Heart left ventricle (tissue), 16 donors: ENCODE data around the gene CSNK1D. TPM values are rescaled to one million over a fixed set of nuclear protein-coding genes. Genes with fewer than 3 reads are reported as not detected.

Experiments
- ATAC-seq, 4 donors: fragments of 200-7000 bp; cut with Tn5 transposase; one replicate each; pipeline ENCODE4 v1.9.1; 2020 to 2022; ENCODE audit warnings: moderate library complexity in 4 of 4, mild to moderate bottlenecking in 3 of 4, moderate number of reproducible peaks in 1 of 4
- DNase-seq, 5 donors: peaks; one replicate each; pipeline ENCODE4 v3.0.0-alpha.2; 2020
- H3K27ac ChIP-seq, 12 donors: fragments of 200-600 bp; sonication (generic) in 4 of 12; one replicate each; pipeline versions ENCODE4 v1.5.0 to v1.8.0; 2016 to 2022; ENCODE audit warnings: mild to moderate bottlenecking in 2 of 12
- H3K27me3 ChIP-seq, 9 donors: fragments of 200-600 bp; sonication (generic) in 2 of 9; one replicate each; pipeline versions ENCODE4 v1.5.1 to v1.8.0; 2016 to 2022; ENCODE audit warnings: mild to moderate bottlenecking in 3 of 9
- H3K36me3 ChIP-seq, 9 donors: fragments of 200-600 bp; sonication (generic) in 2 of 9; one replicate each; pipeline versions ENCODE4 v1.5.0 to v1.8.0; 2018 to 2022; ENCODE audit warnings: mild to moderate bottlenecking in 2 of 9
- H3K4me1 ChIP-seq, 12 donors: fragments of 200-600 bp; sonication (generic) in 4 of 12; one replicate each; pipeline versions ENCODE4 v1.5.0 to v1.8.0; 2016 to 2022; ENCODE audit warnings: mild to moderate bottlenecking in 3 of 12
- H3K4me3 ChIP-seq, 12 donors: fragments of 200-600 bp; sonication (generic) in 4 of 12; one replicate each; pipeline versions ENCODE4 v1.5.0 to v1.8.0; 2017 to 2022; ENCODE audit warnings: mild to moderate bottlenecking in 9 of 12, moderate library complexity in 4 of 12
- H3K9me3 ChIP-seq, 12 donors: fragments of 200-600 bp; sonication (generic) in 4 of 12; one replicate each; pipeline versions ENCODE4 v1.5.0 to v1.8.0; 2016 to 2022; ENCODE audit warnings: mild to moderate bottlenecking in 1 of 12
- POLR2A ChIP-seq, 2 donors: fragments of 450-650 bp; IDR thresholded peaks; one replicate each; pipeline ENCODE4 v1.6.1; 2017; ENCODE audit warnings: antibody characterized with exemption in 2 of 2, mild to moderate bottlenecking in 2 of 2, moderate library complexity in 2 of 2
- WGBS, 4 donors: extraction: QIAGEN DNeasy Blood & Tissue Kit in 2 of 4; methylation state at CpG; one replicate each; pipeline versions ENCODE4 v1.1.5 to v1.1.7; 2013 to 2018; 5-methylcytosine and 5-hydroxymethylcytosine counted together
- intact Hi-C, 10 donors: fragments of 100-400 bp; cut with DNase I; formaldehyde crosslinking; loops; one replicate each; pipeline versions ENCODE4 v1.11.1 to v1.14.2; 2022
- polyA plus RNA-seq, 2 donors: library from polyadenylated mRNA; stranded (reverse); fragments of 200-250 nt; gene quantifications; one replicate each; pipeline ENCODE4 v1.2.3, GENCODE V29; 2013
- total RNA-seq, 9 donors: library from RNA; depleted of rRNA in 2 of 9; stranded (reverse); fragments of >200 nt in 2 of 9; fragmentation: NEBNext Ultra II Directional in 3 of 9; extraction: Animal tissue kit (Norgen Biotek cat#: 25700) in 3 of 9; gene quantifications; one replicate each; pipeline versions ENCODE4 v1.1.0 to v1.2.4, GENCODE V29; 2016 to 2023
- TF ChIP-seq, protein P1 (sequence below), 12 donors: fragments of 200-600 bp; sonication (generic) in 4 of 12; IDR thresholded peaks; one replicate each; pipeline versions ENCODE4 v1.5.0 to v1.8.0; 2018 to 2022; ENCODE audit warnings: antibody characterized with exemption in 12 of 12, mild to moderate bottlenecking in 5 of 12
- donor health status: ischemic (EF 13 %, LVEDD 7.1; RV severe dilation, severe dysfunction).
- donor health status: healthy with polysubstance abuse.
- donor health status: DM: no; HTN: yes; CAD: no.
- donor health status: DM: no; HTN: no; CAD: no.
- donor health status: ischemic (EF 25% LVEDD 6.9; RV normal size, moderate dysfunction).
- donor health status: ischemic (EF 25% LVEDD 5.7; RV mildly dilated, moderate dysfunction).
- donor health status: healthy.
- donor health status: DM: yes; HTN: yes; CAD: no.
- donor health status: ischemic (EF 35%, LVEDD 5.7; RV mildly dilated, moderate dysfunction).
- donor health status: nonischemic (EF 11% LVEDD 7.7; RV severe dilation, severe dysfunction).
- donor health status: DM: yes; HTN: yes; CAD: no.
- donor health status: PGD.
- donor health status: ischemic (EF 29% LVEDD 5.4; RV normal size, mild dysfunction).
- donor health status: nonischemic (EF 23%, LVEDD 6.1; RV moderate dilation, normal function).

CSNK1D gene
- total and polyA plus RNA-seq, 11 donors, result 38.4 to 88.1 (median 66.1) TPM

DNA sequence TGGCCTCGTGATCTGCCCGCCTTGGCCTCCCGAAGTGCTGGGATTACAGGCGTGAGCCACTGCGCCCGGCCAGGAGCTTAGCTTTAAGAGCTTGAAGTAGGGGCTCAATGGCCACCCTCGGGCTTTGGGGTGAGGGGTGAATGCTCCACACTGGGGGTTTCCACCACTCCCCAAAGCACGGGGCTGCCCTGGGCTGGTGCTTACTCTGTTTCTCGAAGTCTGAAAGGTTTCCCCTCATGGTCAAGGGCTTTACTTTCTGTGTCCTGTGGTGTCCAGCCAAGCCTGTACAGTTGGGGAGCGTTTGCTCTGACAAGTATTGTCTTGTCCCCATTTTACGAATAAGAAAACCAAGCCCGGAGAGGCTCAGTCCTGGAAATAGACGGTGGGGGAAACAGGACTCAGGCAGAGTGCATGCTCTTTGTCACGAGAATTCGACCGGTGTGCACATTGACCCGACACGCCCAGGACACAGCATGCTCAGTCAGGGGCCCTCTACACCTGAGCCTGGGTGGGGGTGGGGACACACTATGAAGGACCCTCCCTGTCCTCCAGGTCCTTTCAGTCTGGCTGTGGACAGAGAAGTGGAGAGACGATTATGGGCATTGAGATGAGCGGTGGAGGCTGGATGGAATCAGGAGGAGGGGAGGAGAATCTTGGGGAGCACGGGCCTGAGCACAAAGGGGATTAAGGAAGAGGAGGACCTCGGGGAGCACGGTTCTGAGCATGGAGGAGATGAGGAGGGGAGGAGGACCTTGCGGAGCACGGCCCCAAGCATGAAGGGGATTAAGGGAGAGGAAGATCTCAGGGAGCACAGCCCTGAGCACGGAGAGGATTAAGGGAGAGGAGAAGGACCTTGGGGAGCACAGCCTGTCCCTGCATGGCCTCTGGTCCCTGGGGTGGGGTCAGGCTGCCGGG lies 36.4 kb upstream of the CSNK1D start:
- ATAC-seq (no peak), DNase-seq (no peak)
- H3K27me3 ChIP-seq, result peaks cover 8 to 59% (median 26%) of the 10 kb centered on the region in 9 donors
- intact Hi-C loops, result no loop called here
- TF ChIP-seq, protein P1, sequence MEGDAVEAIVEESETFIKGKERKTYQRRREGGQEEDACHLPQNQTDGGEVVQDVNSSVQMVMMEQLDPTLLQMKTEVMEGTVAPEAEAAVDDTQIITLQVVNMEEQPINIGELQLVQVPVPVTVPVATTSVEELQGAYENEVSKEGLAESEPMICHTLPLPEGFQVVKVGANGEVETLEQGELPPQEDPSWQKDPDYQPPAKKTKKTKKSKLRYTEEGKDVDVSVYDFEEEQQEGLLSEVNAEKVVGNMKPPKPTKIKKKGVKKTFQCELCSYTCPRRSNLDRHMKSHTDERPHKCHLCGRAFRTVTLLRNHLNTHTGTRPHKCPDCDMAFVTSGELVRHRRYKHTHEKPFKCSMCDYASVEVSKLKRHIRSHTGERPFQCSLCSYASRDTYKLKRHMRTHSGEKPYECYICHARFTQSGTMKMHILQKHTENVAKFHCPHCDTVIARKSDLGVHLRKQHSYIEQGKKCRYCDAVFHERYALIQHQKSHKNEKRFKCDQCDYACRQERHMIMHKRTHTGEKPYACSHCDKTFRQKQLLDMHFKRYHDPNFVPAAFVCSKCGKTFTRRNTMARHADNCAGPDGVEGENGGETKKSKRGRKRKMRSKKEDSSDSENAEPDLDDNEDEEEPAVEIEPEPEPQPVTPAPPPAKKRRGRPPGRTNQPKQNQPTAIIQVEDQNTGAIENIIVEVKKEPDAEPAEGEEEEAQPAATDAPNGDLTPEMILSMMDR (IDR thresholded peaks at IDR 0.05), result no peak
- TF ChIP-seq POLR2A (IDR thresholded peaks at IDR 0.05), result no peak
- no peak overlapping the region for H3K4me3 ChIP-seq
- H3K36me3 ChIP-seq, result no peaks in the 10 kb centered on the region
- 82 to 87% (median 83%) methylated on average over 24 to 27 of the region's 27 CpGs for WGBS, 4 donors
- no peak overlapping the region for H3K27ac ChIP-seq
- peaks cover 0 to 8% (median 0%) of the 10 kb centered on the region in 12 donors for H3K4me1 ChIP-seq
- H3K9me3 ChIP-seq, result no peaks in the 10 kb centered on the region

DNA sequence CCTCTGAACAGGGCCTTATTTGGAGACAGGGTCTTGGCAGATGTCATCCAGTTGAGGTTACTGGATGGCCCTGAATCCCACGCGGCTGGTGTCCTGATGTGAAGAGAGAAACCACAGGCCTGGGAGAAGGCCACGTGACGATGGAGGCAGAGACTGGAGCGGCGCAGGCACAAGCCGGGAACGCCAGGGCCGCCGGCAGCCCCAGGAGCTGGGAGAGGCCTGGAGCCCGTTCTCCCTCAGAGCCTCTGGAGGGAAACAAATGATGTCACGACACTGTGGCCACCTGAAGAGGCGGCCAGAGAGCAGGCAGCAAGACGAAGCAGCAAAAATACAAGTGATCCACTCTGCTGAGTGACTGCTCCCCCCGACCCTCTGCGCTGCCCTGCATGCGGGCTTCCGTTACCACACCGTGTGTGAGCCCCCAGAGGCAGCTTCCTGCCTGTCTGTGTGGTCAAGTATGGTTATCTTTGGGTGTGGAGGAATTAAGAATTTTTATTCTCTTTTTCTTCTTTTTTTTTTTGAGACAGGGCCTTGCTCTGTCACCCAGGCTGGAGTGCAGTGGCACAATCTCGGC lies 32.3 kb upstream of the CSNK1D start:
- Histone ChIP-seq H3K9me3 (no peaks in the 10 kb centered on the region), H3K4me1 (peaks cover 0 to 26% (median 0%) of the 10 kb centered on the region in 12 donors), H3K4me3 (no peak overlapping the region), H3K36me3 (no peaks in the 10 kb centered on the region), H3K27me3 (peaks cover 0 to 31% (median 14%) of the 10 kb centered on the region in 9 donors), H3K27ac (no peak overlapping the region)
- intact Hi-C loops, result no loop called here
- DNase-seq (no peak), ATAC-seq (no peak)
- 79 to 90% (median 89%) methylated on average over 20 of the region's 20 CpGs for WGBS, 4 donors
- TF ChIP-seq, protein P1 (IDR thresholded peaks at IDR 0.05), result no peak
- TF ChIP-seq POLR2A (IDR thresholded peaks at IDR 0.05), result no peak

DNA sequence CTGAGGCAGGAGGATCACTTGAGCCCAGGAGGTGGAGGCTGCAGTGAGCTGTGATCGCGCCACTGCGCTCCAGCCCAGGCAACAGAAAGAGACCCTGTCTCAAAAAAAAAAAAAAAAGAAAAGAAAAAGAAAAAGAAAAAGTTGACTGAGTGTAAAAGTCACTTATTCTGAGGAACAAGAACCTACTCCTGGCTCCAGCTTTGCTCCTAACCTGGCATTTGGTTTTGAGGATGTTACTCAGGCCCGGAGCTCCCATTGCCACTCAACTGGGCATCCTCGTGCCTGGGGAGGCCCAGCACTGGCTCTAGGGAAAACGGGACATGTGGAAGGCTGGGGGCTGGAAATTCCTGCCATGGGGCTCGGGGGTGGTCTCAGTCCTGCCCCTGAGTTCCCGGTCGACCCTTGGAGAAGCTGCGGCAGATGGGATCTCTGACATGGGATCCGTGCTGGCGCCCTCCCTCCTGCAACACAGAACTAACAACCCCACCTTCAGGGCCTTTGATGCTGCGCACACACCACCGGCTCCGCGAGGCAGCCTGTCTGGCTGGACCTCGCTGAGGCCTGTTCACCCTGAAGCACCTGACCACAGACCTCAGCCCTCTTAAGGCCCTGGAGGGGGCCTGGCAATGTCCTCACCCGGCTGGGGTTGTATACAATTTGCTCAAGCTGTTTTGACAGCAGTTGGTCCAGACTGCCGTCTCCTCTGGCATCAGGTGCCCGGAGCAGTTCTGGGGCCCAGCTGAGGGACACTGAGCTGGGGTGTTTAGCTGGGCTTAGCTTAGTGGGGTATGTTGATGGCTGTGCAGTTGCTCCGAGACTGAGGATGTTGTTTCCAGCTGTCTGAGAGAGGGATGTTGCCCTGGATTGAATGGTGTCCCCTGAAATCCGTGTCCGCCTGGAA lies 31.6 kb upstream of the CSNK1D start:
- H3K36me3 ChIP-seq, result no peaks in the 10 kb centered on the region
- intact Hi-C loops, result no loop called here
- H3K4me1 ChIP-seq, result peaks cover 0 to 32% (median 0%) of the 10 kb centered on the region in 12 donors
- no peaks in the 10 kb centered on the region for H3K9me3 ChIP-seq
- ATAC-seq (no peak), DNase-seq (no peak)
- 87 to 88% (median 88%) methylated on average over 13 to 23 of the region's 23 CpGs for WGBS, 4 donors
- no peak for TF ChIP-seq POLR2A (IDR thresholded peaks at IDR 0.05)
- TF ChIP-seq, protein P1 (IDR thresholded peaks at IDR 0.05), result no peak
- no peak overlapping the region for H3K4me3 ChIP-seq
- peaks cover 0 to 27% (median 7%) of the 10 kb centered on the region in 9 donors for H3K27me3 ChIP-seq
- H3K27ac ChIP-seq, result peak overlapping the region in 1 of 12 donors; percentile 43
